IPS DF 4.7 (cell line): ENCODE results near the gene MSL3.
A peak's percentile ranks its signal among the peaks of the same experiment; 100 is the strongest.

Source experiments
- DNase-seq: peaks from one replicate; pipeline ENCODE4 v3.0.0-alpha.2; 2013; ENCODE audit warnings: low spot score; ENCODE audit errors: extremely low read depth

Gene MSL3

GRCh38 chrX:11759172-11759460 lies 1.1 kb downstream of the MSL3 start:
- DNase-seq: no peak

- peak; percentile 36 for DNase-seq
Observed at GRCh38 chrX:11759461-11760311, 1.6 kb downstream of the MSL3 start.

- DNase-seq: no peak
Observed at GRCh38 chrX:11760958-11761357, 2.9 kb downstream of the MSL3 start.

DNA sequence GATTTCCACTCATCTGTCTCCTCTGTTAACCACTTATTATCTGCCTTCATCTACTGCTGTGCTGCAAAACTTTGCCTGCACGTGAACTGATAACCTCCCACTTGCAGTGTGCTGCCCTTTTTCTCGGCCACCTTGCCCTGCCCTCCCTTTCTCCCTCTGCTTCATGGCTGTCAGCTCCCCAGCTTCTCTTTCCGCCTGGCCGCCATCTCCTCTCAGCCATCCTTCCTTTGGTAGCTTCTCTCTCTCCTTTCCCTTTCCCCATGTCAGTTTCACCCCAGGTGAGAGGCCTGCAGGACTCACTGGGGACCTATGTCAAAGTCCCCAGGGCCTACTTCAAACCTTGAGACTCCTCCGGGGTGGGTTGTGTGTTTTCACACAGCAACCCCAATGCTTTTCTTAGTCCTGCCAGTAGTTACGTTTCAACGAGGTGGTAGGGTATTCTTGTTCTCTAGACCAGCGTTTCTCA lies 6.6 kb downstream of the MSL3 start:
- no peak for DNase-seq

GRCh38 chrX:11765449-11765848 lies 7.4 kb downstream of the MSL3 start:
- no peak for DNase-seq

DNA sequence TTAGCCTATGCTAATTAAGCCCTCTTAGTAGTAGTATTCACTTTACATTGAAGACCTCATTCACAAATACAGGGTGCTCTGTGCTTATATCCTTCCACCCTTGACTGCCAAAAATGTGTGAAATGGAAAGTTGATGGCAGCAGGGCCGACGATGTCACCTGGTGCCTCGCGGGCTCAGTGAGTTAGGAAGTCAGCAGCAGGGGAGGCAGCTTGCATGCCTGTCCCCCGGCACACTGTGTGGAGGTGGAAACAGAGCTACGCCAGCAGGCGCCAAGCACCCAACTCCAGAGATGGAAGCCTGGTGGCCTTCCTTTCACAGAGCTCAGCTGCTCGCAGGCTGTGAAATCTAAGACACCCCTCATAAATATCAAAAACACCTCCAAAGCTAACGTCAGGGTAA lies 8.4 kb downstream of the MSL3 start:
- no peak for DNase-seq

DNA sequence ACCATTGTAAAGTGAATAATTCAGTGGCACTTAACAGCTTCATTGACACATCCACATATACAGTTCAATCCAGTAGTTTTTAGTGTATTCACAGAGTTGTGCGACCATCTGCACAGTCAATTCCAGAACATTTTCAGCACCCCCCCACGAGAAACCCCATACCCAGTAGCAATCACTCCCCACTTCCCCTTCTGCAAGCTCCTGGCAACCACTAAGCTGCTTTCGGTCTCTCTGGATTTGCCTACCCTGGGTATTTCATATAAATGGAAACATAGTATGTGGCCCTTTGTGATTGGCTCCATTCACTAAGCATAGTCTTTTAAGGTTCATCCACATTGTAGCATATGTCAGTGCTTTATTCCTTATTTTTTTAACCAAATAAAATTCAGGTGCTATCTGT lies 10.0 kb downstream of the MSL3 start:
- no peak for DNase-seq

GRCh38 chrX:11770320-11770719 lies 12.3 kb downstream of the MSL3 start:
- DNase-seq: no peak

DNA sequence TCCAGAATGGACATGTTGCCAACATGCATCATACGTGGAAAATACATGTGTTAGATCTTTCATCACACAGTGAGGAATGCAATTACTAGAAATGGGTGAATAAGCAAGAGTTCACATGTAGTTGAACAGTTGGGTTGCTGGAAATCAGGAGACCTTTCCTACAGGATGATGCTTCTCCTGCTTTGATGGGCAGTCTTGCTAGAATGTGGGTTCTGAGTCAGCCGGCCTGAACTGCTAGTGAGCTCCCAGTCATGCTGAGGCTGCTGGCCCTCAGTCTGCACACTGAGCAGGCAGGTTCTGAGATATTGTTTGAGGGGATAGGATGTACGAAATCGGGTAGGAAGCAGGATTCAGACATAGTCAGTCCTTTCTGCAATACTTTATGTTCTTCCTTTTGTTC lies 20.2 kb downstream of the MSL3 start:
- DNase-seq: no peak

DNA sequence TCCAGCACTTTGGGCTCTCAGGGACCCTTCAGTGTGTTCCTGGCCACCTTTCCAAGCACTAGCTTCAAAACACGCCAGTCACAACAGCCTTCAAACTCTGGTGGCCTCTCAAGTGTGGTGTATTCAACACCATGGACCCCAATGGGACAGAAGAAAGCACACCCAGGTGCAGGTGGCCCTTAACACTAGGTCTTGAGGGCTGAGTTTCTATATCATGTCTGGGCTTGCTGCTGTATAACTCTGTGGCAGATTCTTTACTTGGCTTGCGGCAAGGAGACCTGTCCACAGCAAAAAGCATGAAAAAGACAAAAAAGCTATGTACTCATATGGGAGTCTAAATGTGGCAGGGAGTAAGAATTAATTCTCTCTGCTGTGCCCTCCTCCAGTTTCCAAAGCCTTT lies 23.1 kb downstream of the MSL3 start:
- no peak for DNase-seq

GRCh38 chrX:11781734-11782370 lies 23.8 kb downstream of the MSL3 start:
- no peak for DNase-seq

DNA sequence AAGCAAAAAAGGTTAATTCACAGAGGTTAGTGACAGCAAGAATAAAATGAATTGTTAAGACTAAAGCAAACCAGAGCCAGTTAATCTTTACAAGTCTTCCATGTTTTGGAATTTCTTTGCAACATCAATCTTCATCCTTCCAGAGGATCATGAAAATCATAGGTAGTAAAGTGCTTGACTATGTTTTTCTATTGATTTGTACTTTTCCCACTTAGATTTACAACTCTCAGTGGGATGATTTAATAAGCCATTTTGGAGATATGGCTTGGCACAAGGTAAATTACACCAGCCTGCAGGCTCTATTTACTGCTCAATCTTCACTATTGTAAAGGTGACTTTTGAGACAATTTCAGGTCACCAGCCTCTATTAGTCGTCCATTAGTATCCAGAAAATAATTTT lies 26.5 kb downstream of the MSL3 start:
- no peak for DNase-seq

- DNase-seq: no peak
Observed at GRCh38 chrX:11786862-11787261, 28.8 kb downstream of the MSL3 start.

- peak; percentile 44 for DNase-seq
Observed at GRCh38 chrX:11787564-11787963, 29.5 kb downstream of the MSL3 start.

DNA sequence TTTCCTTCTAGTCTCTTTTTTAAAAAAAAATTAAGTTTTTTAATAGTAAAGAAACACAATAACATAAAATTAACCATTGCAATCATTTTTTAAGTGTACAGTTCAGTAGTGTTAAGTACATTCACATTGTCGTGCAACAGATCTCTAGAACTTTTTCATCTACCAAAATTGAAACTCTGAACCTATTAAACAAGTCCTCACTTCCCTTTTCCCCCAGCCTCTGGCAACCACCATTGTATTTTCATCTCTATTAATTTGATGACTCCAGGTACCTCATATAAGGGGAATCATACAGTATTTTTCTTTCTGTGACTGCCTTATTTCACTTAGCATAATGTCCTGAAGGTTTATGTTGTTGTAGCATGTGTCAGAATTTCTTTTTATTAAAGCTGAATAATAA lies 31.8 kb downstream of the MSL3 start:
- DNase-seq: no peak

GRCh38 chrX:11791090-11791489 lies 33.1 kb downstream of the MSL3 start:
- no peak for DNase-seq

GRCh38 chrX:11791537-11791936 lies 33.5 kb downstream of the MSL3 start:
- DNase-seq: no peak

DNA sequence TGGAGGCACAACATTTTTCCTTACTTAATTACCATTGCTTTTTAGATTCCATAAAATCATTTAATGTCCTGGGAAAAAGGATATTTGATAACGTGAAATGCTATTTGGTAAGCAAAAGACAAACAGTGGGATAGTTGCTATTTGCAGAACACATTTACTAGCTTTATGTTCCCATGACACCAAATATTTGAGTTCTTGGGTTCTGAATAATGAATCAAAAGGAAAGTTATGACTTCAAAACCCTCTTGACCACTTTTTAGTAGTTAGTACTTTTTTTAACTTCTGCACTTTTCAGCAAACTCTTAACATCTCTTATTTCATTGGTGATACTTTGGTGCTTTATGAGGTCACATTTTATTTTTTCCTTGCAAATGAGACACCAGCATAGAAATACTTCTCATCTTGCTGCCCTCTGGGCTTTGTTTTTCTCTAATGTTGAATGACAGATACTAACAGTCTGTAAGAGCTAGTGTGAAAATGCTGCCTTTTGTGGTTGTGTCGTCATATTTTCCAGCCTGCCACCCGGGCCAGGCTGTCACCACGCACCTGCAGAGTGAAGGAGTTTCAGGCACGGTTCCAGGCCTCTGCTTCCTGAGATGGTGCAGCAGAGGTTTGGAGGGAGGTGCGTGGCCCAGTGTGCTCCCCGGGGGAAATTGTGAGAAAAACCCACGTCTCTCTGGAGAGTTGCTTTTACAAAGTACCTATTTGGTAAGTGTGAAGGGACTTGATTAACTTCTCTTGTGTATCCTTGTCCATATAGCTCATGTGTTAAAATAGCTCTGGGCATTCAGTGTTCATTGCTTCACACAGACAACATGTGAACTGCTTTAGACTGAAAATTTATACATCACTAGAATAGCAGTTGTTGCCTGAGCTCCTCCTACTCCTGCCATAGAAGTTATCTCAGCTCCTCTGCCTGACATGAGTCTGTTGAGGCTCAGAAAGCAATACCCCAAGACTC lies 34.7 kb downstream of the MSL3 start:
- DNase-seq: no peak

GRCh38 chrX:11793734-11794133 lies 35.7 kb downstream of the MSL3 start:
- no peak for DNase-seq

DNA sequence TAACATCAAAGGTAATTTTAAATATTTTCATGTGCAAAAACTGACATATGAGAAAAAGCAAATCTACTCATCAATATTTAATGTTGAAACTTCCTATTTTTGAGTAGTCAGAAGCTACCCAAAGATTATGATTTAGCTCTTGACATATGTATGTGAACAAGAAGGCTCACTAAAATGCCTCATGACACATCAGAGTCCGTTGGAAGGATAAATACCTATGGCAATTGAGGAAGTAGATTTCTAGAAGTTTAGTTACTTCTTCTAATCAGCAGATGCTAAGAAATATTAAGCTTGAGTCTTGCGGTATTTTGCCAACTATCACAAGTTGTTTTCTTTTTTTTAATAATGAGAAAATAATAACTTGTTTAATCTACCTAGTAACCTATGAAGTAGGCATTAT lies 55.3 kb downstream of the MSL3 start:
- no peak for DNase-seq
